Activated CD8-positive, alpha-beta memory T cell treated with anti-CD3 and anti-CD28 coated beads for 24 hours (primary cell): ENCODE measurements around the gene EZH1.
"Not testable (repeated sequence)": the region's sequence is repeated elsewhere in the genome, so short reads cannot be mapped to it uniquely, and the experiment has no call there.

Experiments used
- DNase-seq: peaks from one replicate; pipeline ENCODE4 v3.0.0-alpha.2; 2020

The EZH1 gene

GRCh38 chr17:42665581-42666001, 79.2 kb downstream of the EZH1 start:
- no peak for DNase-seq

- no peak for DNase-seq
Measured at GRCh38 chr17:42660692-42661345, 84.0 kb downstream of the EZH1 start.

GRCh38 chr17:42659932-42660274, 84.9 kb downstream of the EZH1 start:
- not testable (repeated sequence) for DNase-seq

- DNase-seq: peak; percentile 94
Measured at GRCh38 chr17:42659079-42659931, 85.5 kb downstream of the EZH1 start, which contains the start of gene TUBG2. TUBG2 (plus strand) TSS chr17:42659284; CDS start chr17:42659504, 220 bp downstream.

- no peak for DNase-seq
Measured at GRCh38 chr17:42657824-42658588, 86.8 kb downstream of the EZH1 start.

GRCh38 chr17:42655528-42655927, 89.3 kb downstream of the EZH1 start:
- no peak for DNase-seq

- DNase-seq: no peak
Measured at GRCh38 chr17:42653179-42654124, 91.4 kb downstream of the EZH1 start.

- no peak for DNase-seq
Measured at GRCh38 chr17:42651392-42651791, 93.4 kb downstream of the EZH1 start.
